CD4-positive, alpha-beta T cell (primary cell): ENCODE measurements around the gene CTRB1. TPM values are rescaled to one million over a fixed set of nuclear protein-coding genes. Genes with fewer than 3 reads are reported as not detected.

Experiments used
- ATAC-seq: fragments of 200-7000 bp; cut with Tn5 transposase; one replicate; pipeline ENCODE4 v1.10.0; 2022; ENCODE audit warnings: mild to moderate bottlenecking; ENCODE audit not compliant: poor library complexity
- CTCF ChIA-PET: fragments of 350-600 bp; sonication (Branson Sonifier 250); formaldehyde crosslinking; loops from one replicate; lab custom pipeline; 2021; ENCODE audit warnings: antibody characterized with exemption, inconsistent platforms; lab: Charles Lee
- POLR2A ChIA-PET: fragments of 350-600 bp; sonication (Branson Sonifier 250); formaldehyde crosslinking; loops from one replicate; lab custom pipeline; 2021; ENCODE audit warnings: antibody characterized with exemption, inconsistent platforms; lab: Charles Lee
- DNase-seq, 14 experiments: peaks; one replicate each; pipeline ENCODE4 v3.0.0-alpha.2; 2013 to 2020; ENCODE audit warnings: mixed read lengths in 2 of 14
- H3K27ac ChIP-seq, 2 donors: one replicate each; pipeline versions ENCODE4 v1.5.1 to v1.7.0; 2013; ENCODE audit warnings: low read length in 2 of 2, low read depth in 1 of 2, mild to moderate bottlenecking in 1 of 2
- H3K27me3 ChIP-seq, 2 experiments: 1 replicate in 1 of 2; 2 replicates in 1 of 2; pipeline versions ENCODE4 v1.6.1 to v1.7.0; 2013; ENCODE audit warnings: low read length in 2 of 2, control low read depth in 1 of 2, mild to moderate bottlenecking in 1 of 2, moderate library complexity in 1 of 2; ENCODE audit not compliant: insufficient read depth in 2 of 2, control insufficient read depth in 1 of 2
- H3K36me3 ChIP-seq: one replicate; pipeline ENCODE4 v1.6.1; 2013; ENCODE audit warnings: low read length, control low read depth; ENCODE audit not compliant: insufficient read depth
- H3K4me1 ChIP-seq: one replicate; pipeline ENCODE4 v1.6.1; 2013; ENCODE audit warnings: low read length, control low read depth; ENCODE audit not compliant: insufficient read depth
- H3K4me3 ChIP-seq: one replicate; pipeline ENCODE4 v1.5.1; 2013; ENCODE audit warnings: mild to moderate bottlenecking, low read length, moderate library complexity
- H3K9me3 ChIP-seq, 2 experiments: 1 replicate in 1 of 2; 2 replicates in 1 of 2; pipeline versions ENCODE4 v1.6.1 to v1.7.0; 2013; ENCODE audit warnings: low read length in 2 of 2, mild to moderate bottlenecking in 2 of 2, control low read depth in 1 of 2, moderate library complexity in 1 of 2; ENCODE audit not compliant: control insufficient read depth in 1 of 2, insufficient read depth in 1 of 2
- H3K27ac Mint-ChIP-seq: one replicate; pipeline ENCODE4 v1.8.0; 2020; ENCODE audit warnings: mixed read lengths
- H3K27me3 Mint-ChIP-seq: one replicate; pipeline ENCODE4 v1.8.0; 2021; ENCODE audit warnings: mixed read lengths
- H3K36me3 Mint-ChIP-seq: one replicate; pipeline ENCODE4 v1.8.0; 2021; ENCODE audit warnings: low read depth, mixed read lengths
- H3K4me1 Mint-ChIP-seq: one replicate; pipeline ENCODE4 v1.8.0; 2021; ENCODE audit warnings: low read depth, mixed read lengths
- H3K4me3 Mint-ChIP-seq: one replicate; pipeline ENCODE4 v1.8.0; 2020; ENCODE audit warnings: mild to moderate bottlenecking, mixed read lengths
- H3K9me3 Mint-ChIP-seq: one replicate; pipeline ENCODE4 v1.8.0; 2020; ENCODE audit warnings: mixed read lengths
- CTCF ChIP-seq: fragments of 200-600 bp; IDR thresholded peaks from one replicate; pipeline ENCODE4 v1.8.0; 2022; ENCODE audit warnings: antibody characterized with exemption, mild to moderate bottlenecking
- intact Hi-C, 2 experiments: fragments of 100-400 bp; cut with DNase I in 1 of 2; cut with micrococcal nuclease in 1 of 2; formaldehyde crosslinking; loops; one replicate each; pipeline versions ENCODE4 v1.15.1 to v1.9.0; 2023 to 2025; cut with DNase I, micrococcal nuclease
- total RNA-seq, 174 experiments: library from RNA in 2 of 174; stranded (reverse) in 2 of 174; gene quantifications; one replicate each; pipeline ENCODE4 v1.2.3 and lab custom pipeline; 2021 to 2026

CTRB1 gene
- total RNA-seq, 2 experiments from 2014 or later, result not detected

GRCh38 chr16:75229172-75230031 is 10.6 kb downstream of the CTRB1 start:
- CTCF ChIA-PET, result no interaction called here

GRCh38 chr16:75230471-75231110 is 11.8 kb downstream of the CTRB1 start:
- H3K4me3 ChIP-seq, result no peak overlapping the region
- no peak overlapping the region for H3K27ac ChIP-seq
- ChIA-PET POLR2A (no interaction called here), CTCF (no interaction called here)
- Mint-ChIP-seq H3K27me3 (peaks cover 8% of the 10 kb centered on the region), H3K4me1 (no peaks in the 10 kb centered on the region), H3K36me3 (no peaks in the 10 kb centered on the region), H3K4me3 (no peak overlapping the region), H3K27ac (no peak overlapping the region), H3K9me3 (no peaks in the 10 kb centered on the region)
- no peak for TF ChIP-seq CTCF
- DNase-seq, result no peak
- peaks cover 9% of the 10 kb centered on the region for H3K4me1 ChIP-seq
- no peaks in the 10 kb centered on the region for H3K9me3 ChIP-seq
- H3K36me3 ChIP-seq, result no peaks in the 10 kb centered on the region
- no peak for ATAC-seq
- intact Hi-C loops, result loop anchor here (5.0 to 10.0 kb wide), 3 partner anchors 33 to 534 kb away; no protein-coding TSS in a partner anchor
- no peaks in the 10 kb centered on the region for H3K27me3 ChIP-seq

More at GRCh38 chr16:75229172-75230031, 10.6 kb downstream of the CTRB1 start:
- H3K4me3 ChIP-seq, result no peak overlapping the region
- no peaks in the 10 kb centered on the region for H3K9me3 ChIP-seq
- Mint-ChIP-seq H3K36me3 (no peaks in the 10 kb centered on the region), H3K27ac (no peak overlapping the region), H3K27me3 (peaks cover 8% of the 10 kb centered on the region), H3K4me3 (no peak overlapping the region), H3K4me1 (no peaks in the 10 kb centered on the region), H3K9me3 (no peaks in the 10 kb centered on the region)
- no peak for TF ChIP-seq CTCF
- no peak for ATAC-seq
- H3K4me1 ChIP-seq, result peaks cover 9% of the 10 kb centered on the region
- no peak for DNase-seq
- H3K27ac ChIP-seq, result no peak overlapping the region
- intact Hi-C loops, result loop anchor here (5.0 to 10.0 kb wide), 3 partner anchors 32 to 535 kb away; no protein-coding TSS in a partner anchor
- POLR2A ChIA-PET, result no interaction called here
- no peaks in the 10 kb centered on the region for H3K36me3 ChIP-seq
- no peaks in the 10 kb centered on the region for H3K27me3 ChIP-seq

GRCh38 chr16:75231570-75231969 is 12.8 kb downstream of the CTRB1 start:
- DNase-seq (no peak), ATAC-seq (no peak)
- Histone ChIP-seq H3K27ac (no peak overlapping the region), H3K4me1 (peaks cover 9% of the 10 kb centered on the region), H3K36me3 (no peaks in the 10 kb centered on the region), H3K9me3 (no peaks in the 10 kb centered on the region), H3K4me3 (no peak overlapping the region), H3K27me3 (no peaks in the 10 kb centered on the region)
- POLR2A ChIA-PET, result no interaction called here
- no peaks in the 10 kb centered on the region for H3K9me3 Mint-ChIP-seq
- peaks cover 8% of the 10 kb centered on the region for H3K27me3 Mint-ChIP-seq
- H3K27ac Mint-ChIP-seq, result no peak overlapping the region
- H3K4me1 Mint-ChIP-seq, result no peaks in the 10 kb centered on the region
- intact Hi-C loops, result loop anchor here (5.0 to 10.0 kb wide), 3 partner anchors 34 to 533 kb away; no protein-coding TSS in a partner anchor
- H3K4me3 Mint-ChIP-seq, result no peak overlapping the region
- TF ChIP-seq CTCF, result no peak
- no peaks in the 10 kb centered on the region for H3K36me3 Mint-ChIP-seq
- CTCF ChIA-PET, result no interaction called here
